ENCODE data around the gene MAST2. TPM values are rescaled to one million over a fixed set of nuclear protein-coding genes. Genes with fewer than 3 reads are reported as not detected.
A peak's percentile ranks its signal among the peaks of the same experiment; 100 is the strongest.

MAST2 gene
- total and polyA plus RNA-seq, 9 of the 15 experiments (the other 6 are each of a cell fraction or from before 2014, with no cell fraction given), result 0.73 to 32.0 (median 17.8) TPM

DNA sequence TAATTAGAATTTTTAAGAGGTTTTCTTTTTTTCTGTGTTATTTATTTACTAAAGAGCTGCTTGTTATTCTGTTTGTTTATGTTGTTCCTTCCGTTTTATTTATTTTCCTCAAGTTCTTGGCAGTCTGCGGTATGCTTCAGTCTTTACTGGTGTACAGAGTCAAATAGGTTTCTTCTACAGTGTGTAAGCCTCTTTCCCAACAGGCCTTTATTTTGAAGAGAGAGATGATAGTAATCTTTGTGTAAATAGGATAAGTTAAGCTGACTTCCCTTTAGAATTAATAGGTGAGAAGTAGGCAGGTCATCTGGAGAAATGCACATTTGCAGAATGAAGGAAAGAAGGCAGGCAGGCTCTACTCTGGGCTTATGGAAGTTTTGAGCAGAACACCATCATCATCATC, 23.8 kb downstream of the MAST2 start:
- in situ Hi-C loops (cut with MboI) (no loop called here), intact Hi-C loops (cut with micrococcal nuclease) (no loop called here)
- no peaks in the 10 kb centered on the region for H4K20me1 ChIP-seq (replicated peaks; ENCODE audit: control insufficient read depth, insufficient read depth, low read length)
- ATAC-seq, result no peak
- no peaks in the 10 kb centered on the region for H3K27me3 ChIP-seq (ENCODE audit: control insufficient read depth in 2 of 2, insufficient read depth in 2 of 2, low read length in 2 of 2)
- no peaks in the 10 kb centered on the region for H3K9me3 ChIP-seq (replicated peaks; ENCODE audit: control insufficient read depth, insufficient read depth, low read depth, low read length)
- ChIA-PET POLR2A (interaction anchor here (0.9 kb wide), 1 partner anchor 132 kb away, joined by 3 read pairs; no protein-coding TSS in a partner anchor), CTCF (ENCODE audit: low intra/inter-chr PET ratio) (no interaction called here)
- no TSS peak for BruUV-seq (replicated peaks)
- H3K4me1 ChIP-seq (replicated peaks in 1 of 2; ENCODE audit: control insufficient read depth in 2 of 2, insufficient read depth in 2 of 2, low read length in 2 of 2), result no peaks in the 10 kb centered on the region
- no peaks in the 10 kb centered on the region for H3K9me1 ChIP-seq (ENCODE audit: control insufficient read depth, insufficient read depth, low read length)
- 82% methylated on average over 2 of the region's 2 CpGs for WGBS (ENCODE audit: insufficient coverage, low coverage, missing lambda C conversion rate)
- no peak overlapping the region for H2AFZ ChIP-seq (ENCODE audit: low read depth, low read length)
- no peak overlapping the region for H3K9ac ChIP-seq (ENCODE audit: insufficient read depth in 1 of 2, low read depth in 2 of 2, low read length in 2 of 2)
- no peak for FAIRE-seq
- no peak overlapping the region for H3K4me2 ChIP-seq (ENCODE audit: insufficient read depth, low read length)
- TF ChIP-seq GTF2A2 (tag; IDR thresholded peaks at IDR 0.05) (no peak), MYNN (IDR thresholded peaks at IDR 0.05) (peak; percentile 89), MYNN (CRISPR knock-in tag; IDR thresholded peaks at IDR 0.05) (no peak), FOXA3 (CRISPR knock-in tag; conservative IDR thresholded peaks at IDR 0.05 in 1 of 2, IDR thresholded peaks at IDR 0.05 in 1 of 2) (peak in 1 of 2 experiments; percentile 79; a peak in 2 of 4 replicates)
- H3K4me3 ChIP-seq, result no peak overlapping the region
- H3K36me3 ChIP-seq (ENCODE audit: control insufficient read depth, insufficient read depth, low read length), result peaks cover 57% of the 10 kb centered on the region; the same call in 2 of the 3 replicates
- peaks cover 6% of the 10 kb centered on the region for H3K79me2 ChIP-seq (ENCODE audit: control insufficient read depth, insufficient read depth, low read length)
- no peak for DNase-seq (ENCODE audit: extremely low read depth in 1 of 4, low spot score in 3 of 4)
- H3K27ac ChIP-seq (ENCODE audit: extremely low read depth, low read depth, low read length), result no peak overlapping the region

DNA sequence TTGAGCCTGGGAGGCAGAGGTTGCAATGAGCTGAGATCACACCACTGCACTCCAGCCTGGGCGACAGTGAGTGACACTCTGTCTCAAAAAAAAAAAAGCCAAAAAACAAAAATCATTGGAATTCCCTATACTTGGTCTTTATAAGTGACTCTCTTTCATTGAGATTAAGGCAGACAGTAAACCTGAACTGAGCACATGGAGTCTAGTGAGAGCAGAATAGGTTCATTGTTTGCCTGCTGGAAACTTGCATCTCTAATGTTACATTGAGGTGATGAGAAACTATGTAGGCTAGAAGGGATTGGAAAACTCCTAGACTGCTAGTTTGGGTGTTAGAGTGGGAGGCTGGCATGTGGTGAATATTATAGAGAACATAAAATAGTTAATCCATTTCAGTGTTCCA, 25.4 kb downstream of the MAST2 start:
- in situ Hi-C loops (cut with MboI) (no loop called here), intact Hi-C loops (cut with micrococcal nuclease) (no loop called here)
- ATAC-seq, result no peak
- POLR2A ChIA-PET, result no interaction called here
- Histone ChIP-seq H3K9me3 (replicated peaks; ENCODE audit: control insufficient read depth, insufficient read depth, low read depth, low read length) (no peaks in the 10 kb centered on the region), H3K9ac (ENCODE audit: insufficient read depth in 1 of 2, low read depth in 2 of 2, low read length in 2 of 2) (no peak overlapping the region), H3K36me3 (ENCODE audit: control insufficient read depth, insufficient read depth, low read length) (peaks cover 66% of the 10 kb centered on the region; the same call in 2 of the 3 replicates), H3K4me2 (ENCODE audit: insufficient read depth, low read length) (no peak overlapping the region), H3K27me3 (ENCODE audit: control insufficient read depth in 2 of 2, insufficient read depth in 2 of 2, low read length in 2 of 2) (no peaks in the 10 kb centered on the region), H3K4me1 (replicated peaks in 1 of 2; ENCODE audit: control insufficient read depth in 2 of 2, insufficient read depth in 2 of 2, low read length in 2 of 2) (no peaks in the 10 kb centered on the region), H3K9me1 (ENCODE audit: control insufficient read depth, insufficient read depth, low read length) (no peaks in the 10 kb centered on the region), H4K20me1 (replicated peaks; ENCODE audit: control insufficient read depth, insufficient read depth, low read length) (no peaks in the 10 kb centered on the region), H3K79me2 (ENCODE audit: control insufficient read depth, insufficient read depth, low read length) (no peaks in the 10 kb centered on the region), H3K4me3 (no peak overlapping the region), H2AFZ (ENCODE audit: low read depth, low read length) (no peak overlapping the region), H3K27ac (ENCODE audit: extremely low read depth, low read depth, low read length) (no peak overlapping the region)
- no peak for FAIRE-seq
- WGBS (ENCODE audit: insufficient coverage, low coverage, missing lambda C conversion rate), result 92% methylated on average over 1 of the region's 1 CpG
- no peak for DNase-seq (ENCODE audit: extremely low read depth in 1 of 4, low spot score in 3 of 4)
- BruUV-seq (replicated peaks), result no TSS peak
- CTCF ChIA-PET (ENCODE audit: low intra/inter-chr PET ratio), result no interaction called here
- TF ChIP-seq, protein P1, sequence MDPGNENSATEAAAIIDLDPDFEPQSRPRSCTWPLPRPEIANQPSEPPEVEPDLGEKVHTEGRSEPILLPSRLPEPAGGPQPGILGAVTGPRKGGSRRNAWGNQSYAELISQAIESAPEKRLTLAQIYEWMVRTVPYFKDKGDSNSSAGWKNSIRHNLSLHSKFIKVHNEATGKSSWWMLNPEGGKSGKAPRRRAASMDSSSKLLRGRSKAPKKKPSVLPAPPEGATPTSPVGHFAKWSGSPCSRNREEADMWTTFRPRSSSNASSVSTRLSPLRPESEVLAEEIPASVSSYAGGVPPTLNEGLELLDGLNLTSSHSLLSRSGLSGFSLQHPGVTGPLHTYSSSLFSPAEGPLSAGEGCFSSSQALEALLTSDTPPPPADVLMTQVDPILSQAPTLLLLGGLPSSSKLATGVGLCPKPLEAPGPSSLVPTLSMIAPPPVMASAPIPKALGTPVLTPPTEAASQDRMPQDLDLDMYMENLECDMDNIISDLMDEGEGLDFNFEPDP (CRISPR knock-in tag; IDR thresholded peaks at IDR 0.05), result no peak
